Ishikawa (cell line): ENCODE data around the gene FBXO17.

Experiments used
- CEBPB ChIP-seq: IDR thresholded peaks from 2 replicates; pipeline ENCODE4 v1.6.1; 2012
- CREB1 ChIP-seq: IDR thresholded peaks from 2 replicates; pipeline ENCODE4 v1.6.1; 2012; ENCODE audit warnings: low read depth
- EGR1 ChIP-seq: IDR thresholded peaks from 2 replicates; pipeline ENCODE4 v1.6.1; 2012
- EP300 ChIP-seq: IDR thresholded peaks from 2 replicates; pipeline ENCODE4 v1.6.1; 2012; ENCODE audit warnings: borderline replicate concordance
- FOXM1 ChIP-seq: IDR thresholded peaks from 2 replicates; pipeline ENCODE4 v1.6.1; 2012; ENCODE audit warnings: low read depth, borderline replicate concordance
- NFIC ChIP-seq: IDR thresholded peaks from 2 replicates; pipeline ENCODE4 v1.6.1; 2012
- RAD21 ChIP-seq: IDR thresholded peaks from 2 replicates; pipeline ENCODE4 v1.6.1; 2012; ENCODE audit warnings: low read depth
- REST ChIP-seq: IDR thresholded peaks from 2 replicates; pipeline ENCODE4 v1.6.1; 2012; ENCODE audit warnings: low read depth, mild to moderate bottlenecking
- TAF1 ChIP-seq: IDR thresholded peaks from 2 replicates; pipeline ENCODE4 v1.6.1; 2012; ENCODE audit warnings: low read depth, mild to moderate bottlenecking
- TCF12 ChIP-seq: IDR thresholded peaks from 2 replicates; pipeline ENCODE4 v1.6.1; 2012; ENCODE audit warnings: low read depth
- TEAD4 ChIP-seq: IDR thresholded peaks from 2 replicates; pipeline ENCODE4 v1.6.1; 2012
- USF1 ChIP-seq: IDR thresholded peaks from 2 replicates; pipeline ENCODE4 v1.6.1; 2012
- YY1 ChIP-seq: IDR thresholded peaks from 2 replicates; pipeline ENCODE4 v1.6.1; 2012; ENCODE audit warnings: low read depth
- ZBTB7A ChIP-seq: IDR thresholded peaks from 2 replicates; pipeline ENCODE4 v1.6.1; 2012; ENCODE audit warnings: low read depth
- TF ChIP-seq, protein P1 (sequence below): IDR thresholded peaks from 2 replicates; pipeline ENCODE4 v1.6.1; 2012

FBXO17 gene

DNA sequence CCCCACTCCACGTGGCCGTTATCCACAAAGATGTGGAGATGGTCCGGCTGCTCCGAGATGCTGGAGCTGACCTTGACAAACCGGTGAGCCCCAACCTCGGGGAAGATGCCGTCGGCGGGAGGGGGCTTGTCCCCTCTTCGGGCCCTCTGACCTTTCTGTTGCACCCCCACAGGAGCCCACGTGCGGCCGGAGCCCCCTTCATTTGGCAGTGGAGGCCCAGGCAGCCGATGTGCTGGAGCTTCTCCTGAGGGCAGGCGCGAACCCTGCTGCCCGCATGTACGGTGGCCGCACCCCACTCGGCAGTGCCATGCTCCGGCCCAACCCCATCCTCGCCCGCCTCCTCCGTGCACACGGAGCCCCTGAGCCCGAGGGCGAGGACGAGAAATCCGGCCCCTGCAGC is 68.3 kb downstream of the FBXO17 start:
- TF ChIP-seq TAF1 (no peak), REST (no peak), TCF12 (no peak), TEAD4 (no peak), EP300 (no peak), CEBPB (no peak), YY1 (no peak), ZBTB7A (no peak), EGR1 (no peak)

- TF ChIP-seq ZBTB7A (no peak), NFIC (no peak), TAF1 (no peak), RAD21 (no peak), FOXM1 (no peak), CREB1 (no peak), EGR1 (no peak), REST (no peak), CEBPB (no peak)
- TF ChIP-seq, protein P1, sequence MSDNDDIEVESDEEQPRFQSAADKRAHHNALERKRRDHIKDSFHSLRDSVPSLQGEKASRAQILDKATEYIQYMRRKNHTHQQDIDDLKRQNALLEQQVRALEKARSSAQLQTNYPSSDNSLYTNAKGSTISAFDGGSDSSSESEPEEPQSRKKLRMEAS, result no peak
These were observed 69.9 kb downstream of the FBXO17 start for GRCh38 chr19:38905620-38906019.

GRCh38 chr19:38904581-38905539 is 70.7 kb downstream of the FBXO17 start:
- TF ChIP-seq REST, result no peak
- TF ChIP-seq CEBPB, result no peak
- TF ChIP-seq, protein P1, result no peak
- no peak for TF ChIP-seq TAF1
- TF ChIP-seq CREB1, result no peak
- TF ChIP-seq NFIC, result no peak
- no peak for TF ChIP-seq EP300
- no peak for TF ChIP-seq TCF12
- TF ChIP-seq YY1, result no peak
- TF ChIP-seq USF1, result no peak
- no peak for TF ChIP-seq RAD21

DNA sequence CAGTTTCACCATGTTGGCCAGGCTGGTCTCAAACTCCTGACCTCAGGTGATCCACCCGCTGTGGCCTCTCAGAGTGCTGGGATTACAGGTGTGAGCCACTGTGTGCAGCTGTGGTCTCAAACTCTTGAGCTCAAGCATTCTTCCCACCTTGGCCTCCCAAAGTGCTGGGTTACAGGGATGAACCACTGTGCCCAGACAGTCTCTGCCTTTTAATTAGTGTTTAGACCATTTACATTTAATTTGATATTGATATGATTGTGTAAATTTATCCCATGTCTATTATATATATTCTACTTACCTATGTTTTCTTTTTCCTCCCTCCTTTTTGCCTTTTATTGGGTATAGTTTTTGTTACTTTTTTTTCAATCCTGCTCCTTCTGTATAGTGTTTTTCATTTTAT is 73.9 kb downstream of the FBXO17 start:
- no peak for TF ChIP-seq CREB1

GRCh38 chr19:38900743-38901190 is 74.8 kb downstream of the FBXO17 start:
- no peak for TF ChIP-seq REST
- TF ChIP-seq EP300, result no peak
- TF ChIP-seq TEAD4, result no peak
- TF ChIP-seq EGR1, result no peak
- TF ChIP-seq, protein P1, result no peak
- TF ChIP-seq NFIC, result no peak
- no peak for TF ChIP-seq FOXM1
- TF ChIP-seq RAD21, result no peak
- TF ChIP-seq CREB1, result no peak
- TF ChIP-seq USF1, result no peak
- TF ChIP-seq TCF12, result no peak
- TF ChIP-seq TAF1, result no peak
- TF ChIP-seq ZBTB7A, result no peak
- no peak for TF ChIP-seq YY1
- TF ChIP-seq CEBPB, result no peak
